Central memory CD8-positive, alpha-beta T cell (primary cell): ENCODE data around the gene HTT.

ENCODE experiments used
- ATAC-seq: fragments of 150-1000 bp; cut with Tn5 transposase; replicated peaks from 2 replicates; pipeline ENCODE4 v1.10.0; 2022; ENCODE audit warnings: mild to moderate bottlenecking, moderate FRiP score, moderate number of reproducible peaks; ENCODE audit not compliant: poor library complexity, severe bottlenecking; ENCODE audit errors: extremely low read depth
- DNase-seq, 2 donors: peaks; one replicate each; pipeline ENCODE4 v3.0.0; 2021; ENCODE audit warnings: low spot score in 2 of 2
- H3K27ac Mint-ChIP-seq: one replicate; pipeline ENCODE4 v1.8.0; 2022; ENCODE audit warnings: low read depth, mild to moderate bottlenecking, moderate library complexity, mixed read lengths
- H3K27me3 Mint-ChIP-seq: one replicate; pipeline ENCODE4 v1.8.0; 2022; ENCODE audit warnings: mixed read lengths
- H3K36me3 Mint-ChIP-seq: one replicate; pipeline ENCODE4 v1.8.0; 2022; ENCODE audit warnings: mild to moderate bottlenecking, moderate library complexity, mixed read lengths; ENCODE audit not compliant: insufficient read depth
- H3K4me1 Mint-ChIP-seq: one replicate; pipeline ENCODE4 v1.8.0; 2022; ENCODE audit warnings: mixed read lengths
- H3K4me3 Mint-ChIP-seq: one replicate; pipeline ENCODE4 v1.8.0; 2022; ENCODE audit warnings: mild to moderate bottlenecking, moderate library complexity, mixed read lengths
- H3K9me3 Mint-ChIP-seq: one replicate; pipeline ENCODE4 v1.8.0; 2022; ENCODE audit warnings: mixed read lengths

HTT gene

DNA sequence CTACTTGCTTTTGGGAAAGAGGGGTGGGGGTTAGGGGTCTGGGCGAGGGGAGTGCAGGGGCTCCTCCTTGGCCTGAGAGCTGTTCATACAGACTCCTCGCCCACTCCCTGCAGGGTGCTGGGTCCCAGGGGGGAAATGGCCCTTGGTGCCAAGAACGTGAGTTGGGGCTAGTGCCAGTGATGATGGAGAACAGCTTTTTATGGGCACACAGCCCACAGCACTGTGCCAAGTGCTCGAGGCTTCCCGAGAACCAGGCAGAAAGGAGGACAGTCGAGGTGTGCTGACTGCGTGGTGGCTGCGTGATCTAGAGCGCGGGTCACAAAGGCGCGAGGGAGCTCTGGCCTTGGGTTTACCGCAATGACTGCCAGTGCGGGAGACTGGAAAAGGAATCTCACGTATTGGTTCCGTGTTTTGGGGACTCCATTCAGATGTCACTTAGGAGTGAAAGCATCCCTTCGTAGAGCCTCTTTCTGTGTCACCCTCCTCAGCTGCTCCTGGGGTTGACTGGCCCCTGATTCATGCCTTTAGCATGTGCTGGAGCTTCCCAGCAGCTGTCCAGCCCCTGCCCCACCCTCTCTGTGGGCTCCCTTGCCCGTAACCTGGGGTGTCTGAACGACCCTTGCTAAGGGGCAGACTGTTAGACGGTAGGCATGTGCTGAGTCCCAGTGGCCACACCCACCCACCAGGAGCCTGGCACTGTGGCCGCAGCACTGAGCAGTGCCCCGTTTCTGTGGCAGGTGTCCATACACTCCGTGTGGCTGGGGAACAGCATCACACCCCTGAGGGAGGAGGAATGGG is 153.6 kb downstream of the HTT start:
- no peak overlapping the region for H3K27ac Mint-ChIP-seq
- no peak overlapping the region for H3K4me3 Mint-ChIP-seq
- ATAC-seq (no peak), DNase-seq (no peak)
- H3K27me3 Mint-ChIP-seq = no peaks in the 10 kb centered on the region
- H3K4me1 Mint-ChIP-seq = no peaks in the 10 kb centered on the region
- H3K36me3 Mint-ChIP-seq = peaks cover 38% of the 10 kb centered on the region
- H3K9me3 Mint-ChIP-seq = no peaks in the 10 kb centered on the region

DNA sequence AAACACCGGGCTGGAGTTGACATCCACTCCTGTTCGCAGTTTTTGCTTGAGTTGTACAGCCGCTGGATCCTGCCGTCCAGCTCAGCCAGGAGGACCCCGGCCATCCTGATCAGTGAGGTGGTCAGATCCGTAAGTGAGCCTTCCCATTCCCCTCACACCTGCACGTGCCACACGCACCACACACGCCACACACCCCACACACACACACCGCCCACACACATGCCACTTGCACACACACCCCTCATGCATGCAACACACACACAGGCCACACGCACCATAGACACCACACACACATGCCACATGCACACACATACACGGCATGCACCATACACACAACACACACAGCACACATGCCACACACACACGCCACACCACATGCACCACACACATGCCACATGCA is 154.4 kb downstream of the HTT start:
- DNase-seq (no peak), ATAC-seq (no peak)
- no peak overlapping the region for H3K4me3 Mint-ChIP-seq
- no peaks in the 10 kb centered on the region for H3K27me3 Mint-ChIP-seq
- peaks cover 36% of the 10 kb centered on the region for H3K36me3 Mint-ChIP-seq
- no peaks in the 10 kb centered on the region for H3K9me3 Mint-ChIP-seq
- peak overlapping the region; percentile 3 for H3K27ac Mint-ChIP-seq
- peaks cover 5% of the 10 kb centered on the region for H3K4me1 Mint-ChIP-seq

DNA sequence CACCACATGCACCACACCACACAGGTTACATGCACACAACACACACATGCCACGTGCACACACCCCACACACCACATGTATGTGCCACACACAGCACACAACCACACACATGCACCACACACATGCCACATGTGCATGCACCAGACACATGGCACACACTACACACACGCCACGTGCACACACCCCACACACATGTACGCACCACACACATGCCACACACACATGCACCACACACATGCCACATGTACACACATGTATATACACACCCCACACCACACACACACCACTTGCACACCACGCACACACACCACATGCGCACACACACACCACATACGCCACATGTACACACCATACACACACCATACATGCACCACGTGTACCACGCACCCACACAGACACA is 154.8 kb downstream of the HTT start:
- Mint-ChIP-seq H3K4me1 (peaks cover 6% of the 10 kb centered on the region), H3K27me3 (no peaks in the 10 kb centered on the region), H3K9me3 (no peaks in the 10 kb centered on the region), H3K27ac (peak overlapping the region; percentile 3), H3K4me3 (no peak overlapping the region), H3K36me3 (peaks cover 34% of the 10 kb centered on the region)
- no peak for DNase-seq
- ATAC-seq = no peak

DNA sequence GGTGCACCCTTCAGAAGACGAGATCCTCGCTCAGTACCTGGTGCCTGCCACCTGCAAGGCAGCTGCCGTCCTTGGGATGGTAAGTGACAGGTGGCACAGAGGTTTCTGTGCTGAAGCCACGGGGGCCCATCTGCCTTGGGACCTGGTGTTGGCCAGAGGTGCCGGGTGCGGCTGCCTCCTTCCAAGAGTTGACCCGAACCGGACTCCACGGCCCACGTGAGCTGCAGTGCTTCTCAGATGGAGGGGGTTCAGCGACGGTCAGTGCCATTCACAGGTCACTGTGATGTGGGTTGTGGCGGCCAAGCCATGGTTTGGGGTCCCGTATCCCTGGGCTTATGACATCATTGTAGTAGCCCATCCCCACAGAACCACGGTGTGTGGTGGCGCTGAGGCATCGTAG is 155.5 kb downstream of the HTT start:
- Mint-ChIP-seq H3K4me1 (peaks cover 6% of the 10 kb centered on the region), H3K36me3 (peaks cover 33% of the 10 kb centered on the region), H3K4me3 (no peak overlapping the region), H3K27ac (no peak overlapping the region), H3K9me3 (no peaks in the 10 kb centered on the region), H3K27me3 (no peaks in the 10 kb centered on the region)
- no peak for ATAC-seq
- DNase-seq = no peak

DNA sequence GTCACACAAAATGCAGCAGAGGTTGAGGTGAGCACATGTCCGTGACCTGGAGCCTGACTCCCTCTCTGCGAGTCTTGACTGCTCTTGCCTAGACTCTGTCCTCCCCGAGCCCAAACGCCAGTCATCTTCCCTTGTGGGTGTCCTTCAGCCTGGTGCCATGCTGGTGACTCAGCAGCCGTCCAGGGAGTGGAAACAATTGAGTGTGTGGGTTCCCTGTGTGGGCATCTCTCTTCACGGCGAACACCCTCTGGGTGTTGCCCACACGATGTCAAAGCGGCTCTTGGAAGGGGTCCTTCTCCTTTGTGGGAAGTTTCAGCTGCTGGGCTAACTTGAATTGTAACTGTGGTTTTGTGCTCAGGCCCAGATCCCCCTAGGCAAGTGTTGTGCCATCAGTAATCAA is 157.0 kb downstream of the HTT start:
- no peak overlapping the region for H3K27ac Mint-ChIP-seq
- H3K9me3 Mint-ChIP-seq = no peaks in the 10 kb centered on the region
- no peak for DNase-seq
- peaks cover 30% of the 10 kb centered on the region for H3K36me3 Mint-ChIP-seq
- peaks cover 6% of the 10 kb centered on the region for H3K4me1 Mint-ChIP-seq
- no peak for ATAC-seq
- no peaks in the 10 kb centered on the region for H3K27me3 Mint-ChIP-seq
- no peak overlapping the region for H3K4me3 Mint-ChIP-seq

DNA sequence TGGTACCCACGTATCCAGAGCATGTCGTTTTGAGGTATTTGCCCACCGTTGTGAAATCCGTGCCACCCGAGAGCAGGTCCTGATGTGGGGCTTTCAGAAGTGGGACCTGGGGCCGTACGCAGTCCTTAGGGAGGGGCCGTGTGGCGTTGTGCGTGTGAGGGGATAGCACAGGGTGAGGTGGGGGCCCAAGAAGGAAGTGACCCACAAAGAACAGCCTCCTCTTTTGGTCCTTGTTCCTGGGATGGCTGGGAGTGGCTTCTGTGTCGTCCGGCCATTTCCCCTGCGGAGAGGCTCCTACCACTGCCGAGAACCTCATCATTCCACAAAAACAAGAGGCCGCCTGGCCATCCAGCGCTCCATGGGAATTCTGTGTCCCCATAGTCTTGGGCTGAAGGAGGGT is 157.5 kb downstream of the HTT start:
- H3K36me3 Mint-ChIP-seq = peaks cover 28% of the 10 kb centered on the region
- DNase-seq (no peak), ATAC-seq (no peak)
- no peaks in the 10 kb centered on the region for H3K27me3 Mint-ChIP-seq
- no peak overlapping the region for H3K27ac Mint-ChIP-seq
- no peaks in the 10 kb centered on the region for H3K9me3 Mint-ChIP-seq
- H3K4me1 Mint-ChIP-seq = peaks cover 6% of the 10 kb centered on the region
- H3K4me3 Mint-ChIP-seq = no peak overlapping the region

DNA sequence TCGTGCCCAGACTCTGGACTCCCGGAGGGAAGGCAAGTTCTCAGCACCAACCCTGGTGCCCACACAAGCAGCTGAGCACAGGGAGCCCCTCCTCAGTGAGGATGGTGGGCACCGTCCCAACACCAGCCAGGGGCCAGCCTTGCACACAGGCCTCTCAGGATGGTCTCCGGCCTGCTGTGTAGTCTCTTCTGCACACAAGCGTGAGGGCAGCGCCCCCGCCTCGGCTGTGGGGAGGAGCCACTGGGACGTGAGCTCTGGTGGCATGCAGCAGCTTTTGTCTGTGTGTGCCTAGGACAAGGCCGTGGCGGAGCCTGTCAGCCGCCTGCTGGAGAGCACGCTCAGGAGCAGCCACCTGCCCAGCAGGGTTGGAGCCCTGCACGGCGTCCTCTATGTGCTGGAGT is 158.4 kb downstream of the HTT start:
- H3K4me3 Mint-ChIP-seq = no peak overlapping the region
- no peak overlapping the region for H3K27ac Mint-ChIP-seq
- H3K36me3 Mint-ChIP-seq = peaks cover 33% of the 10 kb centered on the region
- ATAC-seq = no peak
- no peaks in the 10 kb centered on the region for H3K9me3 Mint-ChIP-seq
- H3K4me1 Mint-ChIP-seq = peaks cover 6% of the 10 kb centered on the region
- DNase-seq = no peak
- no peaks in the 10 kb centered on the region for H3K27me3 Mint-ChIP-seq

DNA sequence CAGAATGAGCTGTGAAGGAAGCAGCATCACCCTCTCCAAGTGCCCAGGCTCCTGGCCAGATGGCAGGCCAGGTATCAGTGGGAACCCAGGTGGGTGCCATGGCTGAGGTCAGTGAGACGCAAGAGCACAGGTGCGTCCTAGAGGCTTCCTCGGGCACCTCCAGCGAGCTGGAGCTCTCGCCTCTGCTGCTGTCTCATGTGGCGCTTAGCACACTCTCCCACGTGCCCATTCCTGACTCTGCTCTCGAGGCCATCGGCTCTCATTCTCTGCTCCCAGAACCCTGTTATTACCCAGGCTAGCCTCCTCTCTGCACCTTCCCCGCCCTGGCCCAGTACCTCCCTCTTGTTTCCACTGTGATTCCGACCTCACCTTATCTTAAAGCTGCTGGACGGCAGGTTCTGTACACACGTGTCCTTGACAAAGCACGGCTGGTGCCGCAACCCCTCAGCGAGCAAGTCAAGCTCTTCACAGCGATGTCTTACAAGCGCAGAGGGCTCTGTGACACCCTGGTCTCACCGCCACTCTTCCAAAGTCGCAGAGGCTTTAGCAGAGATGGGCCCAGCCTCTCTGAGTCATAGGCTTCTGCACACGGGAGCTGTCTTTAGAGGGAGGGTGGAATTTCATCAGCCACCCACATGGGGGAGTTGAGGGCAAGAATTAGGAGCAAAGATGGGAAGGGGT is 159.1 kb downstream of the HTT start:
- H3K9me3 Mint-ChIP-seq = no peaks in the 10 kb centered on the region
- peaks cover 34% of the 10 kb centered on the region for H3K36me3 Mint-ChIP-seq
- no peak for ATAC-seq

DNA sequence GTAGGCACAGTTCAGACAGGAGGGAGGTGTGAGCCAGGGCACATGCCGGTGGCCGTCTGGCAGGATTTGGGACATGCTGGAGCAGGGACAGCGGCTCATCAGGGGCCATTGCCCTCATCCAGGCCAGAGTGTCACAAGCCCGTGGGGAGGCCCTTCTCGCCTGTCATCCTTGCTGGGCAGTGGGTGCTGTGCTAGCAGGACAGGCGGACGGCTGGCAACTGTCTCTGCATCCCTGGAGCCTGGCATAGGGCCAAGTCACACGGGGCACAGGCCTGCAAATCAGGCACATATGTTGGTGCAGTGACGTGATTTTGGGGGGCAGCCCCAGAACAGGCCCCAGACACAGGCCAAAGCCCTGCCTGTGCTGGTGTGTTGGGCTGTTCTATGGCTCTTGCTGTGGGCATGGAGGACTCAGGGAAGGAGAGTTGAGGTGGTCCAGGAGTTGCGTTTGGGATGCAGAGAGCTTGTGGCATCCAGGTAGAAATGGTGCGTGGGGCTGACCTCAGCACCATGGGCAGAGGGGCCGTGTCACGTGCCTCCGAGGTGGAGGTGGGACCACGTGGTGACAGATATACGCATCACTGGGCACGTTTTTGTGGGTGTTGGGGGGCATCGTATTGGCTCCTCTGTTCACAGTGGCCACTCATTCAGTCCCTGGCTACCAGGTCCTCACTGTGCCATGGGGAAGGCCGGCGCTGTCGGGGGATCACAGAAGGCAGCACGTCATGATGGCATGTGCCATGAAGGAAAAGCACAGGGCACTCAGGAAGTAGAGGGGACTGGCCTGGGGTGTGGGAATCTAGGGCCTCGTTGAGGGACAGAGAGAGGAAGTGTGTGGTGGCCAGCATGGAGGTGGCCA is 159.9 kb downstream of the HTT start:
- no peak overlapping the region for H3K27ac Mint-ChIP-seq
- no peak for DNase-seq
- H3K4me1 Mint-ChIP-seq = peaks cover 6% of the 10 kb centered on the region
- peaks cover 32% of the 10 kb centered on the region for H3K36me3 Mint-ChIP-seq
- H3K4me3 Mint-ChIP-seq = no peak overlapping the region
- no peaks in the 10 kb centered on the region for H3K27me3 Mint-ChIP-seq
- ATAC-seq = no peak
- no peaks in the 10 kb centered on the region for H3K9me3 Mint-ChIP-seq

More for the DNA sequence above, 159.1 kb downstream of the HTT start:
- Mint-ChIP-seq H3K27ac (no peak overlapping the region), H3K4me1 (peaks cover 6% of the 10 kb centered on the region), H3K27me3 (no peaks in the 10 kb centered on the region), H3K4me3 (no peak overlapping the region)
- DNase-seq = no peak

DNA sequence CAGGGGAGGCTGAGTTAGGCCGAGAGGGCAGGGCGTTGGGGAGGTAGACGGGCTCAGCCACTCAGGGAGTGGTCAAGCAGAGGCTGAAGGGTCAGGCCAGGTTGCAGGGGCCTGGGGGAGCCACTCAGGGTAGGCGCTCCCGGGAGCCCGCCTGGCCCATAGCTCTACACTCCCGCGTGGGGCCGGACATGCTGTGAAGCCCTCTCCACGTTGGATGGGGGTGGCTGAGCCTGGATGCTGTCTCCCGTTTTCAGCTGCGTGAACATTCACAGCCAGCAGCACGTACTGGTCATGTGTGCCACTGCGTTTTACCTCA is 160.5 kb downstream of the HTT start:
- H3K4me1 Mint-ChIP-seq = peaks cover 6% of the 10 kb centered on the region
- ATAC-seq (no peak), DNase-seq (no peak)
- no peak overlapping the region for H3K4me3 Mint-ChIP-seq
- no peak overlapping the region for H3K27ac Mint-ChIP-seq
- H3K9me3 Mint-ChIP-seq = no peaks in the 10 kb centered on the region
- H3K27me3 Mint-ChIP-seq = no peaks in the 10 kb centered on the region
- H3K36me3 Mint-ChIP-seq = peaks cover 30% of the 10 kb centered on the region

DNA sequence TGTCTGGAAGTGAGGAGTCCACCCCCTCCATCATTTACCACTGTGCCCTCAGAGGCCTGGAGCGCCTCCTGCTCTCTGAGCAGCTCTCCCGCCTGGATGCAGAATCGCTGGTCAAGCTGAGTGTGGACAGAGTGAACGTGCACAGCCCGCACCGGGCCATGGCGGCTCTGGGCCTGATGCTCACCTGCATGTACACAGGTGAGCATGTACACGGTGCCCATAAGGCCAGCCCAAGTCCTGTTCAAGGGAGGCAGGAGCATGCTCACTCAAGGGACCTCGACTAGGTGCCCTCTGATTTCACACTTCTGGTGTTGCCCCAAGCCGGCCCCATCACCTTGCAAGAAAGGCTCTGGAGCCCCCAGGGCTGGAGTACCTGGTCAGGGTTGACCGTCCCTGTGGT is 161.1 kb downstream of the HTT start:
- H3K4me3 Mint-ChIP-seq = no peak overlapping the region
- DNase-seq (no peak), ATAC-seq (no peak)
- no peaks in the 10 kb centered on the region for H3K9me3 Mint-ChIP-seq
- peaks cover 24% of the 10 kb centered on the region for H3K36me3 Mint-ChIP-seq
- H3K4me1 Mint-ChIP-seq = peaks cover 6% of the 10 kb centered on the region
- H3K27me3 Mint-ChIP-seq = no peaks in the 10 kb centered on the region
- peak overlapping the region; percentile 46 for H3K27ac Mint-ChIP-seq

DNA sequence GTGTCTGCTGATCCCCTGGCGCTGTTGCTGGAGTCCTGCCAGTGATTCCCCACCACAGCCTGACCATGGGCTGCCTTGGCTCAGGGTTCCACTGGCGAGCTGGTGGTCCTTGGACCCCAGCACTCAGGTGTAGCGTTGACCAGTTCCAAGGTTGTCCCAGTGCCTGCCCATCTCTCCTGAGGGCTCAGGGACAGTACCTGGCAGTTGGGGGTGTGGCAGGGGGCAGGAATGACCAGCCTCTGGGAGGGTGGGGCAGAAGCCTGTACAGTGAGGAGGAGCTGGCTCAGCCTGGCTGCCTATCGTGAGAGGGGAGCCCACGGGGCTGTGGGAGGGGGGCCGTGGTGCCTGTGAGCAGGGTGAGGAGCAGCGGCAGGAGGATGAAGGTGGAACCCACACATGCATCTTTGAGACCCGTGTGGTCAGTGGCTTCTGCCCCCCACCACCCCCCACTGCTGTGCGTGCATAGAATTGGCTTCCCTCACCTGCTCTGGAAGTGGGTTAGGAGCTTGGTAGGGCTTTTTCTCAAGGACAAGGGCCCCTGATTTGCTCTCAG is 161.9 kb downstream of the HTT start:
- no peak overlapping the region for H3K4me3 Mint-ChIP-seq
- DNase-seq = no peak
- H3K4me1 Mint-ChIP-seq = peaks cover 6% of the 10 kb centered on the region
- H3K36me3 Mint-ChIP-seq = peaks cover 25% of the 10 kb centered on the region
- H3K27ac Mint-ChIP-seq = no peak overlapping the region
- no peaks in the 10 kb centered on the region for H3K9me3 Mint-ChIP-seq
- H3K27me3 Mint-ChIP-seq = no peaks in the 10 kb centered on the region
- ATAC-seq = no peak
